HG02623 (cell line): ENCODE results near the gene TLL1.

Source experiments
- ATAC-seq: cut with Tn5 transposase; IDR thresholded peaks from one replicate; pipeline ENCODE4 v1.9.1; 2021; ENCODE audit warnings: moderate library complexity; ENCODE audit not compliant: unreplicated experiment

Gene TLL1

DNA sequence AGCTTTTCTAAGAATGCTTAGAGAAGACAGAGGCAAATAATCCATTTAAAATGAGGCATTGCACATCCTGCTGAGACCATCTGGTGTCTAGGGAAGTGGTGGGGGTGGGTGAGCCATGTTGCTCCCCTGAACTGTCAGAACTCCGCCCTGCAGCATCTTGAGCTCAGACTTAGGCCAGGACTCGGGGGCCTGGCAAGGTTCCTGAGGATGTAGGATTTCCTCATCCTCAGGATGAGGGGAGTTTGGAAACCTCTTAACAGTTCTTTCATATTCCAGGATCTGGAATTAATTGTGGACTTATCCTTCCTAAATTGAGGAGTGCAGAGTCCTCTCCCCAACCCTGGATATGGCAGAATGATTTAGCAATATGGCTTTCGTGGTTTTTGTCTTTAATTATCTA is 6.6 kb downstream of the TLL1 start:
- ATAC-seq: no peak

DNA sequence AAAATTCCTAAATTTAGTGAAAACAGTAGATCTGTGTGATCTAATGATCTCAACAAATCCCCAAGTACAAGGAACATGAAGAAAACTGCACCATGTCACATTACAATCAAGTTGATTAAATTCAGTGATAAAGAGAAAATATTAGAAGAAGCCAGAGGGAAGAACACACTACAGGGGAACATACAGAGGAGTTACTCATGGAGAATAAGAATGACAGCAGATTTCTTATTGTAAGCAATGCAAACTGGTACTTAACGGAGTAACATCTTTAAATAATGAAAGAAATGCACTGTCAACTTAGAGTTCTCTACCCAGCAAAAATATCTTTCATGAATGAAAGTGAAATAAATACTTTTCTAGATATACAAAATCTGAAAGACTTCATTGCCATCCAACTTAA is 21.1 kb downstream of the TLL1 start:
- no peak for ATAC-seq

DNA sequence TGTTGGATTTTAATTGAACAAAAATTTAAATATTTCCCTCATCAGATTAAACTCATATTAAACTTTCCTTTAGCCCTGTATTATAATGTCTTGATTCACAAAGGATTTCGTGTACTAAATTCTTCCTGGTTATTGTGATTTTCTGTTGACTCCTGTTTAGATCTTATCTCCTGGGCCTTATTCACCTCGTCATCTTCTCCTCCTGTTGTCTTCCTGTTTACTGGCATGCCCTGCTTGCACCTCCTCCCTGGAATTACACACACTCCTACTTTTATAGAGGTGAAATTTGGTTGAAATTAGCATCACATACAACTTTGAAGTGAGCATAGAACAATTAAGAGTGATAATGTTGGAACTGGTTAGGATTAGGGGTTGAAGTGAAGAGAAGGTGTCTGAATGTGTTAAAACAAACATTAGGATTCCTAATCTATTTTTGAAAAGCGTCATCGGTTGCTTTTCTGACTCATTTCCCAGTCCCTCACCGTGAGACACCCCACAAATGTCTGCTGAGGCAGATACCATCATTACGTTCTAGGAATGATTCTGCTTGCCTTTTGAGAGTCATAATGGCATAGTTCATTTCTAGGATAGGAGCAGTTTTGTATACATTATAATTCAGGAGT is 32.5 kb downstream of the TLL1 start:
- ATAC-seq: no peak

DNA sequence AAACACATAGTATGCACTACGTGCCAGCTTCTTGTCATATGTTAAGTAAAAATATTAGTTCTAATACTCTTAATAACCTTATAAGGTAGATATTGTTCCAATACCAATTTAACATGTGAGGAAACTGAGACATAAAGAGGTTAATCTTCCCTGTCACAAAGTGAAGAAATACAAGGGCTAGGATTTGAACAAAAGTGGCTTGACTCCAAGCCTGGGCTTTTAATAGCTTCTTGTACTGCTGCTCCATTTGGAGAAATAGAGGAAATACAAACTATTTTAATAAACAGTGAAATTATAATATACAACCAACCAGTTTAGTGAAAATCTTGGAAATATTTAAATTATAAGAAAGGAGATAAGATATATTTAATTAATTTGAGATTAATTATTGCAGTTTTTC is 33.2 kb downstream of the TLL1 start:
- no peak for ATAC-seq

DNA sequence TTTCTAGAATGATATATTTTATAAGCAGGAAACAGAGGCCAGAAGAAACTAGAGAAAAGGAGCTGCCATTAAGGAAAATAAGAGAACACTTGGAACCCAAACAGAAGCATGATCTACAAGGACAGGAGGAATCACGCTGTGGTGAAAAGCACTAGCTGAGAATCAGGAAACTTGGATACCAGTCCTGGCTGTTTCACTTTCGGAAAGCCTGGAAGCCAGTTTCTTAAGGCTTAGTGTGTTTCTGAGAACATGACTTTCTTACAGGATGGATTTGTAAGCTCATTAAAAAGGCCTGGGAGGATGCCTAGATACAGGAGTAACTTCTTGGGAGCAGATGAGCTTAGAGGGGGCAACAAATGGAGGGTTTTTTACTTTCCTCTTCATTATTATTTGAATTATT is 36.9 kb downstream of the TLL1 start:
- ATAC-seq: no peak

DNA sequence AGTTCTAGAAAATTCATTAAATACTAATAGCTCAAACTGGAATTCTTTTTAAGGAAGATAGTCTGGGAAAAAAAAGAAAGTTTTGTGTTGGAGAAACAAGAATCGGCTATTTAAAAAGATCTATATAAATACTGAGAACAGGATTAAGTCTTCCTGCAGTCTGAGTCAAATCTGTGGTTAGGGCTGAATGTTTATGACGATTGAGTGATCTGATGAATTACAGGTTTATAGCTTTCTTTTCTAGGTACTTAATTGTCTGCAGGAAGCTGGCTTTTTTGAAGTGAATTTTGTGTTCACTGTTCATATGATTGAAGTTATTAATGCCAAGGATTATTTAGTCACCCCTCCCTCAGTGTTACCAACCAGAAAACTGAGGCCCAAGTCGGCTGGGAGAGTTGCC is 42.2 kb downstream of the TLL1 start:
- no peak for ATAC-seq

DNA sequence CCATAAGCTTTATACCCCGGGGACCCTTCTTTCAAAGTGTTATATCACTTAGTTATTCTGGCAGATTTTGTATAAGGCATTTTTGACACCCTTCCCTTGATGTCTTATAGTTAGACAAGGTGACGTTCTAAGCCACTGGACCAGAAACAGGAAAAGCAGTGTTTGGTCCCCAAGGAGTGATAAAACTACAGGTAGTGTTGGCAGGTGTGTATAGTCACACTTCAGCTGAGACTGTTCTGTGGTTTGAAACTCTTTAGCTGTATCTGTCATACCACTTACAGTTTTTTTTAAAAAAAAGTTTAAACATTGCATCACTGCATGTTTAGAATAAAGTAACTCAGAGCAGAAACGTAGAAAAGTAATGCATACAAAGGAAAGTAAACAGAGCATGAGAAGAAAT is 48.5 kb downstream of the TLL1 start:
- no peak for ATAC-seq

DNA sequence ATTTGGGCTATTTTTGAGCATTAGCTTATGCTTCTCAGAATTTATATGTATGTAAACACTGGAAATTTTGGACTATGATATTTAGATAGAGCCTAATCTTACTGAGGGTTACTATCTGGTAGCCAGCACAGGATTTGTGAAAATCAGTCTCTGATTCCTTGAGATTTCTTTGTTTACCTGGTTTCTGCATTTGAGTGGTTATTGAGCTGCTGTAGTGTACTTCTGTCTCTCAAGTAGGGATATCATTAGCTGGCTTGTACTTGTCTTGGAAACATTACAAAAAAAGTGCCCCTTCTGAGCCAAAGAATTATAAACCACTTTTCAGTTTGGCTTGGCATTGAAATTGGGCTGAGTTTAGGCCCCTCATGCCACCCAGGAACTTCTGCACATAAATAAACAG is 49.7 kb downstream of the TLL1 start:
- no peak for ATAC-seq

DNA sequence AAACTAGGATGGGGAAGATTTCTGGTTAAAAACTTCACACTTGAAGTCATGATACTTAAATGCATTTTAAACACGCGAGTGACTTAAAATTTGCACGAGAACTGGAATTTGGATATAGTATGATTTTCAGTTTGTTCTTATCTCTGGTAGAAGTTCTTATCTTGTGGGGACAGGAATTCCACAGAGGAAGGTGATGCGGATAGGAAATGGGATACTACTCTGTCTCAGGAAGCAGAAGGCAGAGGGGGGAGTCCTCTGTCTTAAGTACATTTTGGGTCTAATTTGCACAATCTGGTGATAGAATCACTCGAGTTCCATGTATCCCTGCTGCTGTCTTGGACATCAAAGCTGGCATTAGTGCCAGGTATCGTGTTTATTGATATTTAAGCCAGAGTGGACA is 53.3 kb downstream of the TLL1 start:
- no peak for ATAC-seq

DNA sequence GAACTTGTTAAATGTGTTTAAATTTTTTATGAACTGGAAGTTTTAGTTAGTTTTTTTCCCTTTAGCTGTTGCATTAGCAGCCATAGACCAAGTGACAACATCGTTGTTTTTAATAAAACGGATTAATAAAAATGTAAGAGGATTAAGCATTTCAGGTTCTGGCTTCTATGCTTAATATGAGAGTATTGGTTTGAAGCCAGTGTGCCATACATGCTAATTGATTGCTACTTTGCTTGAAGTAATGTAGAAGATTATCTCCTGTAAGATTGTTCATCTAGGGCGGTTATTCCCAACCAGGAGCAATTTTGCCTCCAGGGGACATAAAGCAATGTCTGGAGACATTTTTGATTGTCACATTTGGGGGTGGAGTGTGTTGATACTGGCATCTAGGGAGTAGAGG is 54.3 kb downstream of the TLL1 start:
- ATAC-seq: no peak

DNA sequence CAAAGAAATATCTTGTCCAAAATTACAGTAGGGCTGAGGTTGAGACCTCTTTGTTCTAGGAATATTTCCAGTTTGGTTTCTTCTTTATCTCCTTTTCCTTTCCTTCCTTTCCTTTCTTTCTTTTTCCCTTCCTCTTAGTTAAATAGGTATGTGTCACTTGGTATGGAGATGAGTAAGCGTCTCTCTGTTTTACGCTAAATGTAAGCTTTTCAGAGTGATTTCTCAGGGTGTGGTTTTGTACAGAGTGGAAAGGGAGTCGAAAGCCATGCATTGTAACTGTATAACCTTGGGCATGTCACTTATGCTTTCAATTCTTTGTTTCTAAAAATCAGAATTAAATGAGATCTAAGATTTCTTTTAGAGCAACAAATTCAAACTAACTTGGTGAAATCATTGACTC is 54.8 kb downstream of the TLL1 start:
- no peak for ATAC-seq

DNA sequence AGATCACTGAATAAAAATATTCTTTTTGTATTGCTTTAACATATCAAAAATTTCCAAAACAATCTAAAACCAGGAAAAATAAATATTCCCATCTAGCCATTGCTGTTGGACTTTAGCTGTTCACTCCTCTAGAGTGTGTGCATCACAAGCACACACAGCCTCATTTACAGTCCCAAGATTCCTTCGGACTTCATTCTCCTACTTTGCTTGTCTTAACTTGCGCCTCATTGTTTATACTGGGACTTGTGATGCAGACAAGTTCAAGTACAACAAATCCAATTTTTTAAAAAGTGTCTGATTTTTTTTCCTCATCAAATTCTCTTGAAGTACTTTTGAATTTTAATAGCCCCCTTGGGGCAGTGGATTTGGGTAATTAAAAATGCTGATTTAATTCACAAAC is 55.6 kb downstream of the TLL1 start:
- ATAC-seq: no peak

DNA sequence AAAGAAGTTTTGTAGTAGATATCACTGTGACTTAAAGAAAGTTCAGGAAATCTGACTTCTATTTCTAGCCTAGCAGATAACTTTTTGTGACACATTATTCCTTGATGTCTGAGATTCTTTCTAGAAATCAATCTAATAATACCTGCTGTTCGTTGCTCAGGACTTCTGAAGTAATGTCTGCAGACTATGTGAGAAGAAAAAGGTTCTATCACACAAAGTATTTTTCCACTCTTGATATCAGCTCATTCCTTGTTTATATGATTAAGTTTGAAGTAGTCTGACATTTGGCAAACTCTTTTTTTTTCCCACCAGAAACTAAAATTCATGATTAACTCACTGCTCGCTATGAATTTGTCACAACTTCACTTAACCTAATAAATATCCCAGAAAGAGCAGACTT is 56.6 kb downstream of the TLL1 start:
- no peak for ATAC-seq

DNA sequence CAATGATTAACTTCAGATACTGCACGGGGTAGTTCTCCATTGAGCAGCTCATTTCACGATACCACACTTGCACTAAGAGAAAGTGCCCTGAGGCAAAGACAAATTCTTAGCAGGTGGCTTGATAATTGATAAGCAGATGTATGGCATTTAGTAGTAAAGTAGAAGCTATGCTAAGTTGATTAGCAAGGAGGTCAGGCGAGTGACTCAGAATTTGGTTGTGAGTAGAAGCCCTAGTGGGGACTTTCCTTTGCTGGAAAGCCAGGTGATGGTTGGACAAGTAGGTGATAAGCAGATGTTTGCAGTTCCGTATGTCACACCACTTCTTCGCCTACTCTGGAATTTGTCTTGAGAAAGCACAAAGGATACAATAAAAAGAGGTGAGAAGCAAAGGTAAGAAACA is 58.7 kb downstream of the TLL1 start:
- no peak for ATAC-seq

DNA sequence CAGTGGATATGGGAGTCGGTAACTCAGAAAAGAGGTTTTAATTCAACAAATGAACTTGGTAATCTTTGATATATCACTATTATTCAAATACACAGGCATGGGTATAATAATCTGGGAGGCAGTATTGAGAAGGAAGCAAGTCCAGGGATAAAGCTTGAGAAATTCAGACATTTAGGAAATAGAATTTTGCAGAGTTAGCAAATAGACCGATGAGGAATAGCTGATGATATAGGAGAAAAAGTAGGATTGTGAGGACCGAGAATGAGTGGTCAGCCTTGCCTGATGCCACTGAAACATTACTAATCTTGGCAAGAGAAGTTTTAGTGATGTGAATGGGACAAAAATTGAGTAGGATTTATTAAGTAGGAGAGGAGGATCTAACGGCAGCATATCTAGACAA is 71.9 kb downstream of the TLL1 start:
- no peak for ATAC-seq

DNA sequence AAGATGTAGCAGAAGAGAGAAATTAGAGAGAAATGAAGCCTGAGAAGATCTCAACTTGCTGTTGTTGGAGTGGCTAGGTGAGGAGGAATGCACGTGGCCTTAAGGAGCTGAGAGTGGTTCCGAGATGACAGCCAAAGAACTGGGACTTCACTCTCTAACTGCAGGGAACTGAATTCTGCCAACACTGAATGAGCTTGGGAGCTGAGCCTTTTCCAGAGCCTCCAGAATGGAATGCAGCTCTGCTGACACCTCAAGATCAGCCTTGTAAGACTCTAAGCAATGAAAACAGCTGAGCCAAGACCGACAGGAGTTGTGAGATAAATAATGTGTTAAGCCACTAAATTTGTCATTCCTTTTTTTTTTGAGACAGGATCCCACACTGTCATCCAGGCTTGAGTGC is 73.0 kb downstream of the TLL1 start:
- no peak for ATAC-seq

DNA sequence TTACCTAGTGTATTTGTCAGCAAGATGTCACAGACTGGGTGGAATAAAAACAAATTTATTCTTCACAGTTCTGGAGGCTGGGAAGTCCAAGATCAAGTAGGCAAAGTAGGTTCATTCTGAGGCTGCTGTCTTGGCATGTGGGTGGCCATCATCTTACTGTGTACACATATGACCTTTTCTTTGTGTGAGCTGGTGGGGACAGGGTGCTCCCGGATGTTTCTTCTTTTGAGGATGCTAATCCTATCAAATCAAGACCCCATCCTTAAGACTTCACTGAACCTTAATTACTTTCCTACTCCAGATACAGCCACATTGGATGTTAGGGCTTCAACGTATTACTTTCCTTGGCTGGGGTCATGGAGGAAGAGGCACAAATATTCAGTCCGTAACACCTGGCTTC is 74.0 kb downstream of the TLL1 start:
- ATAC-seq: no peak

DNA sequence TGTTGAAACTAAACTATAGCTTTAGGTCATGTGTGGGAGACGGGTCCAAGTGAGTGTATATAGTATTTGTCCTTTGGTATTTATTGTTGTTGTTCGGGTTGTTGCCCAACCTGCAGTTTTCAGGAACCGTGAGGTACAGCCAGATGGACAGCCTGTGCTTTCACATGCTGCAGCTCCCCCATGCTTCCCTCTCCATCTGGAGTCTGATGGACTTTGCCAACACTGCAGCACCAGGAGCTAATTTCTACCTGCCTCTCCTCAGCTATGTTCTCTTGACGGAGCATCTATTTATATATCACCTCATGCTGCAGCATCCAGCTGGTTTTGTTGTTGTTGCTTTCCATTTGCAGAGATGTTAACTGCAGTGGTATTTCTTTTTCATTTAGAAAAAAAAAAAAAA is 80.1 kb downstream of the TLL1 start:
- no peak for ATAC-seq

DNA sequence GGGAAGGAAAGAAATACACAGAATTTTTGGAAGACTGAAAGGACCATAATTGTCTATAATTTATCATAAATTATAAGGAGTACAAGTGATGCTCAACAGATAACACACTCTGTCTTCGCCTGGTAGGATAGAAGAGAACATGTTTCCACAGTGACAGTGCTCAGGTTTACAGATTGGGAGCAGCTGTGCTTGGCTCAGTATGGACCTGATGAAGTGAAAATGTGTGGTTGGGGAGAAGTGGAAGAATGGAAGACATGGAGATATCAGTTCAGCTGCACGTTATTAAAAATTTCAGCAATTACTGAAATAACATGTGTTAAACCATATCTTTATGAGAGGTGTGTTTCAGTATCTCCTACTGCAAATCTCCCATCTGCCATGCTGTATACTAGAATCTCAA is 90.6 kb downstream of the TLL1 start:
- no peak for ATAC-seq

DNA sequence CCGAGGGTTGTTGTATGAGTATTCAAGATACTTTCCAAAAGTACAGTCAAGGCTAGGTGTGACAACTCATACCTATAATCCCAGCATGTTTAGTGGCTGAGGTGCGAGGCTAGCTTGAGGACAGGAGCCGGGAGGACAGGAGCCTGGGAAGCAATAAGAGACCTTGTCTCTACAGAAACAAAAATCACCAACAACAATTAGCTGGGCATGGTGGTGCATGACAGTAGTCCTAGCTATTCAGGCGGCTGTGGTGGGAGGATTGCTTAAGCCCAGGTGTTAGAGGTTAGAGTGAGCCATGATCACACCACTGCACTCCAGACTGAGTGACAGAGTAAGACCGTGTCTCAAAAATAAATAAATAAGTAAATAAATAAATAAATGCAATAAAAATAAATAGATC is 91.6 kb downstream of the TLL1 start:
- ATAC-seq: no peak

DNA sequence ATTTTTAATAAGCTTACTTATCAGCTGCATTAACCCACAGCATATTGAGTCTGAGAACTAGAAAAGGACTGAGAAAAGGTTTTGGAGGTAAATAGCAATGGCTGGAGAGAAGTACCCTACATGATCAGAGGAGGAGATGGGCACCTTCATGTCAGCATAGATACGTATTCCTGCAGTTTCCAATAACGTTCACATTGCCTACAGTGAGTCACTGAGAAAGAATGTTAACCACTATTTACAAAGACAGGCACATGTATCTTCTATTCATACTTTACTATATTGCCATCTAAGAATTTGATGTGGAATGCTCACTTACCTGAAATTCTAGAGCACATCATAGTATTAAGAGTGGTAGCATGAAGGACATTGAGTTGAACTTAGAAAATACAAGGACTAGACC is 92.5 kb downstream of the TLL1 start:
- ATAC-seq: no peak

DNA sequence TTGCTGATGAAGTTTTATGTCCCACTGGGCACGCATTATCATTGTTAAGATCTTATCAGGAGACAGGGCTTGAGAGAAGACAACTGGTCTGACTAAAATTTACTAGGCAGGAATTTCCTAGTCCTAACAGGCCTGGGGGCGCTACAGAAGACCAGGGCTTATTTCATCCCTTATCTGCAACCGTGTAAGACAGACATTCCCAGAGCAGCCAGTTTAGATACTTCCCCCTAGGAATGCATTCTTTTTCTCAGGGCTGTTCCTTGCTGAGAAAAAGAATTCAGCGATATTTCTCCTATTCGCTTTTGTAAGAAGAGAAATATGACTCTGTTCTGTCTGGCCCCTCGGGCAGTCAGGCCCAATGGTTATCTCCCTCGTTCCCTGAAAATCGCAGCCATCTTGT is 93.8 kb downstream of the TLL1 start:
- no peak for ATAC-seq

DNA sequence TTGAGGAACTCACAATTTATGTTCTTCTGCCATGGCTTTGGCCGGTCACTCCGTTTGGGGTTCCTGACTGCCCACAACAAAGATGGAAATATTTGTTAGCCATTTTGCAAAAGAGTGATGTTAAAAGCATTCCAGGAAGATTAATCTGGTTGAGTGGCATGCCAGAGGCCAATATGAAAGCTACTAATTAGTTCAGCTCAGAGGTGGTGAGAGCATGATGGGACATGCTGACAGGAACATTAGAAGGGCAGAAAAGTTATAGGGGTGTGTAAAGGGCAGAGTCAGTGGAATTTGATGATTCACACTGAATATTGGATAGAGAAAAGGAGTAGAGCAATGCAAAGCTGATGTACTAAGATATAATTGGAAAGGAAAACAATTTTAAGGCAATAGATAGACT is 94.4 kb downstream of the TLL1 start:
- ATAC-seq: no peak
